Measurements from ENCODE around the gene NOTCH2. TPM values are rescaled to one million over a fixed set of nuclear protein-coding genes. Genes with fewer than 3 reads are reported as not detected.

Gene NOTCH2
- total RNA-seq, 1 experiment from 2014 or later: 53.7 TPM

DNA sequence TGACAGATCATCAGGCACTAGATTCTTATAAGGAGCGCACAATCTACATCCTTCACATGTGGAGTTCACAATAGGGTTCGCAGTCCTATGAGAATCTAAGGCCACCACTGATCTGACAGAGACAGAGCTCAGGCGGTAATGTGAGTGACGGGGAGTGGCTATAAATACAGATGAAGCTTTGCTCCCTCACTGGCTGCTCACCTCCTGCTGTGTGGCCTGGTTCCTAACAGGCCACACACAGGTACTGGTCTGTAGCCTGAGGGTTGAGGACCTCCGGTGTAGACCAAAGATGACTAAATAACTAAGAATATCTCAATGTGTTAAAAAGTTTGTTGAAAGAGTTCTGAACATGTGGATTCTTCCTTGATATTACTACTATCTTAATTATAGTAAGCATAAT lies 117.0 kb downstream of the NOTCH2 start:
- H3K9me3 ChIP-seq (ENCODE audit: control insufficient read depth, low read depth, low read length): no peaks in the 10 kb centered on the region
- no CpG with 5 or more reads among the region's 5 CpGs for WGBS (ENCODE audit: extremely low coverage, insufficient read length, low lambda C conversion rate)
- H2BK15ac ChIP-seq (ENCODE audit: low read depth, low read length): no peak overlapping the region
- H2BK5ac ChIP-seq (ENCODE audit: insufficient read length, low read length): no peak overlapping the region
- H4K8ac ChIP-seq (replicated peaks; ENCODE audit: insufficient read length, low read depth, low read length): no peak overlapping the region
- Mint-ChIP-seq H3K36me3 (ENCODE audit: insufficient read depth in 1 of 3, low read depth in 3 of 3) (peaks cover 1 to 30% (median 4%) of the 10 kb centered on the region in 3 experiments; a peak in 5 of 7 replicates), H3K9me3 (no peaks in the 10 kb centered on the region), H3K27me3 (ENCODE audit: low read depth) (no peaks in the 10 kb centered on the region), H3K27ac (no peak overlapping the region), H3K4me3 (no peak overlapping the region), H3K4me1 (peaks cover 0 to 7% of the 10 kb centered on the region in 2 experiments; a peak in 1 of 4 replicates)
- TF ChIP-seq, protein P1, sequence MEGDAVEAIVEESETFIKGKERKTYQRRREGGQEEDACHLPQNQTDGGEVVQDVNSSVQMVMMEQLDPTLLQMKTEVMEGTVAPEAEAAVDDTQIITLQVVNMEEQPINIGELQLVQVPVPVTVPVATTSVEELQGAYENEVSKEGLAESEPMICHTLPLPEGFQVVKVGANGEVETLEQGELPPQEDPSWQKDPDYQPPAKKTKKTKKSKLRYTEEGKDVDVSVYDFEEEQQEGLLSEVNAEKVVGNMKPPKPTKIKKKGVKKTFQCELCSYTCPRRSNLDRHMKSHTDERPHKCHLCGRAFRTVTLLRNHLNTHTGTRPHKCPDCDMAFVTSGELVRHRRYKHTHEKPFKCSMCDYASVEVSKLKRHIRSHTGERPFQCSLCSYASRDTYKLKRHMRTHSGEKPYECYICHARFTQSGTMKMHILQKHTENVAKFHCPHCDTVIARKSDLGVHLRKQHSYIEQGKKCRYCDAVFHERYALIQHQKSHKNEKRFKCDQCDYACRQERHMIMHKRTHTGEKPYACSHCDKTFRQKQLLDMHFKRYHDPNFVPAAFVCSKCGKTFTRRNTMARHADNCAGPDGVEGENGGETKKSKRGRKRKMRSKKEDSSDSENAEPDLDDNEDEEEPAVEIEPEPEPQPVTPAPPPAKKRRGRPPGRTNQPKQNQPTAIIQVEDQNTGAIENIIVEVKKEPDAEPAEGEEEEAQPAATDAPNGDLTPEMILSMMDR (conservative IDR thresholded peaks at IDR 0.05): no peak
- H2AFZ ChIP-seq (ENCODE audit: low read length): no peak overlapping the region
- no peak overlapping the region for H2AK5ac ChIP-seq (ENCODE audit: insufficient read length, low read length)
- H3K27ac ChIP-seq (ENCODE audit: insufficient read length, low read depth, low read length): no peak overlapping the region
- no peaks in the 10 kb centered on the region for H4K20me1 ChIP-seq (ENCODE audit: control insufficient read depth, insufficient read depth, insufficient read length)
- no peak overlapping the region for H3K18ac ChIP-seq (ENCODE audit: insufficient read length, low read depth, low read length)
- H2BK120ac ChIP-seq (ENCODE audit: low read depth, low read length, poor library complexity, severe bottlenecking): no peak overlapping the region
- H3K27me3 ChIP-seq (ENCODE audit: insufficient read depth, low read length): no peaks in the 10 kb centered on the region
- H4K91ac ChIP-seq (ENCODE audit: insufficient read length, low read depth, low read length): no peak overlapping the region
- H3K4me1 ChIP-seq (ENCODE audit: insufficient read depth, low read length): no peaks in the 10 kb centered on the region
- H3T11ph ChIP-seq (ENCODE audit: low read length): no peak overlapping the region
- H3K56ac ChIP-seq (ENCODE audit: insufficient read length, low read depth, low read length): no peak overlapping the region
- H4K5ac ChIP-seq (ENCODE audit: insufficient read length, low read depth, low read length): no peak overlapping the region
- no peak overlapping the region for H3K4me2 ChIP-seq (ENCODE audit: insufficient read depth, insufficient read length, low read length)
- no peak overlapping the region for H3K4ac ChIP-seq (ENCODE audit: low read depth, low read length)
- H3K23ac ChIP-seq (ENCODE audit: insufficient read length, low read depth, low read length): no peak overlapping the region
- no peak overlapping the region for H2BK12ac ChIP-seq (ENCODE audit: insufficient read length, low read depth, low read length)
- H3K14ac ChIP-seq (ENCODE audit: insufficient read depth, low read length): no peak overlapping the region
- H3K9ac ChIP-seq (ENCODE audit: extremely low read depth, insufficient read length, low read length): no peak overlapping the region
- no peaks in the 10 kb centered on the region for H3K79me2 ChIP-seq (ENCODE audit: insufficient read depth, low read length)
- no peaks in the 10 kb centered on the region for H3K23me2 ChIP-seq (ENCODE audit: insufficient read length, low read depth, low read length, poor library complexity, severe bottlenecking)
- no peak for DNase-seq
- no peaks in the 10 kb centered on the region for H3K79me1 ChIP-seq (ENCODE audit: insufficient read depth, low read depth, low read length, poor library complexity, severe bottlenecking)
- H2BK20ac ChIP-seq (ENCODE audit: low read depth, low read length, poor library complexity, severe bottlenecking): no peak overlapping the region
